HG03060 (cell line): ENCODE data around the gene STEAP3.

Experiments
- ATAC-seq: cut with Tn5 transposase; IDR thresholded peaks from one replicate; pipeline ENCODE4 v1.9.1; 2021; ENCODE audit warnings: low read depth, moderate number of reproducible peaks; ENCODE audit not compliant: unreplicated experiment

Gene STEAP3

GRCh38 chr2:119223521-119224390 is at the start of gene STEAP3:
STEAP3 (plus strand) TSS chr2:119223834; CDS start chr2:119231013, 7,179 bp downstream.
- ATAC-seq = peak; percentile 39

GRCh38 chr2:119174216-119174992 is 49.2 kb upstream of the STEAP3 start:
- no peak for ATAC-seq

GRCh38 chr2:119174993-119175347 is 48.7 kb upstream of the STEAP3 start:
- no peak for ATAC-seq

GRCh38 chr2:119175517-119175916 is 48.1 kb upstream of the STEAP3 start:
- no peak for ATAC-seq

- ATAC-seq = no peak
These were observed 46.3 kb upstream of the STEAP3 start for GRCh38 chr2:119177171-119177837.

GRCh38 chr2:119177838-119178190 is 45.8 kb upstream of the STEAP3 start:
- ATAC-seq = no peak

- ATAC-seq = no peak
These were observed 44.9 kb upstream of the STEAP3 start for GRCh38 chr2:119178776-119179175.

GRCh38 chr2:119179202-119179601 is 44.4 kb upstream of the STEAP3 start:
- ATAC-seq = no peak

- ATAC-seq = no peak
These were observed 43.6 kb upstream of the STEAP3 start for GRCh38 chr2:119179991-119180390.

GRCh38 chr2:119180892-119181291 is 42.7 kb upstream of the STEAP3 start:
- no peak for ATAC-seq

GRCh38 chr2:119181391-119181790 is 42.2 kb upstream of the STEAP3 start:
- ATAC-seq = no peak

- ATAC-seq = no peak
These were observed 41.7 kb upstream of the STEAP3 start for GRCh38 chr2:119181791-119182445.

- no peak for ATAC-seq
These were observed 39.1 kb upstream of the STEAP3 start for GRCh38 chr2:119184512-119184911.

GRCh38 chr2:119190321-119191111 is 33.1 kb upstream of the STEAP3 start:
- ATAC-seq = no peak

- no peak for ATAC-seq
These were observed 30.7 kb upstream of the STEAP3 start for GRCh38 chr2:119192893-119193292.

GRCh38 chr2:119195001-119195400 is 28.6 kb upstream of the STEAP3 start:
- no peak for ATAC-seq

- ATAC-seq = no peak
These were observed 27.7 kb upstream of the STEAP3 start for GRCh38 chr2:119195887-119196286.

- no peak for ATAC-seq
These were observed 27.1 kb upstream of the STEAP3 start for GRCh38 chr2:119196301-119197125.

- ATAC-seq = no peak
These were observed 26.6 kb upstream of the STEAP3 start for GRCh38 chr2:119197126-119197405.
